Neural crest cell (in vitro differentiated cells): Measurements from ENCODE around the gene RSF1. TPM values are rescaled to one million over a fixed set of nuclear protein-coding genes. Genes with fewer than 3 reads are reported as not detected.

Experiments used
- DNase-seq: peaks from one replicate; pipeline ENCODE4 v3.0.0; 2021; ENCODE audit warnings: low read depth, mixed read lengths, low spot score
- H3K27ac Mint-ChIP-seq: one replicate; pipeline ENCODE4 v1.8.0; 2021; ENCODE audit warnings: mild to moderate bottlenecking, mixed read lengths; ENCODE audit not compliant: unreplicated experiment
- H3K27me3 Mint-ChIP-seq: 2 replicates; pipeline ENCODE4 v1.8.0; 2021; ENCODE audit warnings: low read depth, mild to moderate bottlenecking, mixed read lengths
- H3K36me3 Mint-ChIP-seq: 2 replicates; pipeline ENCODE4 v1.8.0; 2021; ENCODE audit warnings: low read depth, mild to moderate bottlenecking, mixed read lengths
- H3K4me1 Mint-ChIP-seq: 2 replicates; pipeline ENCODE4 v1.8.0; 2021; ENCODE audit warnings: mixed read lengths
- H3K4me3 Mint-ChIP-seq: one replicate; pipeline ENCODE4 v1.8.0; 2021; ENCODE audit warnings: mild to moderate bottlenecking, mixed read lengths
- H3K9me3 Mint-ChIP-seq: 2 replicates; pipeline ENCODE4 v1.8.0; 2021; ENCODE audit warnings: mixed read lengths
- total RNA-seq: library from RNA; stranded (reverse); gene quantifications from 2 replicates; pipeline ENCODE4 v1.2.1, GENCODE V29; 2021
- TF ChIP-seq, protein P1 (sequence below): fragments of 200-600 bp; sonication (generic); conservative IDR thresholded peaks from 2 replicates; pipeline ENCODE4 v1.5.0; 2021; ENCODE audit warnings: antibody characterized with exemption, mild to moderate bottlenecking

RSF1 gene
- total RNA-seq, 1 donor from 2014 or later, result 85.4 TPM

DNA sequence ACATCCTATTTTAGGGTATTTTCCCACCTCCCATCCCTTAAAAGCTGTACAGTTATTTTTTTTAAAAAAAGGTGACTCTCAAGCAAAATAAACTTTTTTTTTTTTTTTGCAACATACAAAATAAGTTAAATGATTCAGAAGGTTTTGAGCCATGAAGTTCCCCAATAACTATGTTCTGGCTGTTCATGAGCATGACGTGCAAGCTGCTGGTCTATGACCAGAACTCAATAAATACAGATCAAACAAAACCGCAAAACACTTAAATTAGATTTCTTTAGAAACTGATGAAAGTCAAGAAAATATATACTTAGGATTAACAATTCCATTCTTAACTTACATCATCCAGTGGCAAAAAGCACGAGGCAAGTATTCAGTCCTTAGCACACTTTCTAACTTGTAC lies 158.9 kb downstream of the RSF1 start:
- TF ChIP-seq, protein P1, sequence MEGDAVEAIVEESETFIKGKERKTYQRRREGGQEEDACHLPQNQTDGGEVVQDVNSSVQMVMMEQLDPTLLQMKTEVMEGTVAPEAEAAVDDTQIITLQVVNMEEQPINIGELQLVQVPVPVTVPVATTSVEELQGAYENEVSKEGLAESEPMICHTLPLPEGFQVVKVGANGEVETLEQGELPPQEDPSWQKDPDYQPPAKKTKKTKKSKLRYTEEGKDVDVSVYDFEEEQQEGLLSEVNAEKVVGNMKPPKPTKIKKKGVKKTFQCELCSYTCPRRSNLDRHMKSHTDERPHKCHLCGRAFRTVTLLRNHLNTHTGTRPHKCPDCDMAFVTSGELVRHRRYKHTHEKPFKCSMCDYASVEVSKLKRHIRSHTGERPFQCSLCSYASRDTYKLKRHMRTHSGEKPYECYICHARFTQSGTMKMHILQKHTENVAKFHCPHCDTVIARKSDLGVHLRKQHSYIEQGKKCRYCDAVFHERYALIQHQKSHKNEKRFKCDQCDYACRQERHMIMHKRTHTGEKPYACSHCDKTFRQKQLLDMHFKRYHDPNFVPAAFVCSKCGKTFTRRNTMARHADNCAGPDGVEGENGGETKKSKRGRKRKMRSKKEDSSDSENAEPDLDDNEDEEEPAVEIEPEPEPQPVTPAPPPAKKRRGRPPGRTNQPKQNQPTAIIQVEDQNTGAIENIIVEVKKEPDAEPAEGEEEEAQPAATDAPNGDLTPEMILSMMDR, result no peak
- Mint-ChIP-seq H3K4me1 (no peaks in the 10 kb centered on the region), H3K27ac (no peak overlapping the region), H3K4me3 (no peak overlapping the region), H3K9me3 (no peaks in the 10 kb centered on the region), H3K36me3 (no peaks in the 10 kb centered on the region), H3K27me3 (no peaks in the 10 kb centered on the region)
- no peak for DNase-seq

DNA sequence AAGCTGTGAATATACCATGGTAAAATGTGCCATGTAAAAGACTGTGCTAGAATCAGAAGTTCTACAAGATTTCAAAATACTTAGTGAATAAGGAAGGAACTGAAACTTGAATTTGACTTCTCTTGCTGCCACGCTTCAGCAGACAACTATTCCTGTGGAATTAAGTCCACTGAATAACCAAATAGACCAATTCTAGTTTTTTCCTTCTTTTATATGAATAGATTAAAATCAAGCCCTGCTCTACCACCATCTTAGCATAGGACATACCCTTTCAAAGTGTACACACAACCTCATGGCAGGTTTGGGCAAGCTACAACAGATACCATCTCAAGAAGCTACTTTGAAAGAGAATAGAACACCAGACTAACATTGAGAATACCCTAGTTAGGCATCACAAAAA lies 159.6 kb downstream of the RSF1 start:
- H3K27me3 Mint-ChIP-seq, result no peaks in the 10 kb centered on the region
- no peaks in the 10 kb centered on the region for H3K36me3 Mint-ChIP-seq
- peaks cover 2% of the 10 kb centered on the region for H3K9me3 Mint-ChIP-seq
- no peak for DNase-seq
- no peak overlapping the region for H3K4me3 Mint-ChIP-seq
- H3K4me1 Mint-ChIP-seq, result no peaks in the 10 kb centered on the region
- no peak overlapping the region for H3K27ac Mint-ChIP-seq
- TF ChIP-seq, protein P1, result no peak

DNA sequence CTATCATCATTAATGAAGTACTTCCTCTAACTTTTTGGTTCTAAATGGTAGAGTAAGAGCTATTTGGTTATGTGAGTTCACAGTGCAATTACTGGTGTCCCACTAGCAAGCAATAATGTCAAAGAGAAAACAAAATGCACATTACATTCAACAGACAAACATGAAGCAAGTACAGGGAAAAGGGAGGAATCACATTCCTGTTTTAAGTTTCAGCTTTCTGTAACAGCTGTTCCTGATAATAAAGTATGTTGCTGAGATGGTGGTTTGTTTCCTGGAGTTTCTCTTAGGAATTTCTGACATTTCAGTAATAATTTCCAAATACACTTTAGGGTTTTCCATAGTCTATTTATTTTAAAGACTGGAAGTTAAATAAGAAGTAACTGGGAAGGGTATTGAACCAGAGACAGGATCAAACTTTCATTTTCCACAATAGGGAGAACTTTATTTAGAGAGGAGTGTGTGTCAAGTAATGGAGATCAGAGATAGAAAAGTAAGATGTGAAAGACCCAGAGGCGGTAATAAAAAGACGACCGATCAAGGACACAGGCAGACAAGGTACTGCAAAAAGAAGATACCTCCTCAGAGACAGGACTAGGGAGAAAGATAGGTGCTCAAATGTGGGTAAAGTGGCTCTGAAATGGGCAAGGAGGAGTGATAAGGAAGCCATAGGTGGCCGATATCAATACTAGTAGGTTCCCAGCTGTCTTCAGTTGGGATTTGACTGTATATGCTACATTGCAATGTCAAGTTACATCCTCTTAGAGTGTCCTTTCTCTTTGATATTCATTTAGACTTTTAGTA lies 162.1 kb downstream of the RSF1 start:
- peaks cover 2% of the 10 kb centered on the region for H3K9me3 Mint-ChIP-seq
- H3K27ac Mint-ChIP-seq, result no peak overlapping the region
- no peaks in the 10 kb centered on the region for H3K4me1 Mint-ChIP-seq
- DNase-seq, result no peak
- no peaks in the 10 kb centered on the region for H3K36me3 Mint-ChIP-seq
- H3K27me3 Mint-ChIP-seq, result no peaks in the 10 kb centered on the region
- no peak overlapping the region for H3K4me3 Mint-ChIP-seq
- TF ChIP-seq, protein P1, result no peak

DNA sequence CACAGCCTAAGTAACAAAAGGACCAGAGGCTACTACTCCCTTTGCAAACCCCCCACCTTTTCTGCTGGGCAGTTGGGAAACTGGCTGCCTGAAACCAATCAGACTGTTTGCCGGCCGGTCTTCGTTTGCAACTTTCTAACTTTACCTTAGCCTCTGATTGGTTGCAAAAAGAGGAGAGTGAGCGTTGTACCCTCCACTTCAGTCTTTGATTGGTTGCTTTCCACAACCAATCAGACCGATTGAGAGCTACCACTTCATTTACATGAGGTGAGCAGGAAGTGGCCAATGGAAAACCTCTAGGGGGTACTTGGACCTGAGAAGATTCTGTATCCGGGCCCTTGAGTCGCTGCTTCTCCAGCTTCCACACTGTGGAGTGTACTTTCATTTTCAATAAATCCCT lies 164.2 kb downstream of the RSF1 start:
- no peaks in the 10 kb centered on the region for H3K4me1 Mint-ChIP-seq
- DNase-seq, result no peak
- no peak overlapping the region for H3K27ac Mint-ChIP-seq
- TF ChIP-seq, protein P1, result no peak
- H3K27me3 Mint-ChIP-seq, result no peaks in the 10 kb centered on the region
- H3K4me3 Mint-ChIP-seq, result no peak overlapping the region
- H3K36me3 Mint-ChIP-seq, result no peaks in the 10 kb centered on the region
- H3K9me3 Mint-ChIP-seq, result peaks cover 2% of the 10 kb centered on the region

DNA sequence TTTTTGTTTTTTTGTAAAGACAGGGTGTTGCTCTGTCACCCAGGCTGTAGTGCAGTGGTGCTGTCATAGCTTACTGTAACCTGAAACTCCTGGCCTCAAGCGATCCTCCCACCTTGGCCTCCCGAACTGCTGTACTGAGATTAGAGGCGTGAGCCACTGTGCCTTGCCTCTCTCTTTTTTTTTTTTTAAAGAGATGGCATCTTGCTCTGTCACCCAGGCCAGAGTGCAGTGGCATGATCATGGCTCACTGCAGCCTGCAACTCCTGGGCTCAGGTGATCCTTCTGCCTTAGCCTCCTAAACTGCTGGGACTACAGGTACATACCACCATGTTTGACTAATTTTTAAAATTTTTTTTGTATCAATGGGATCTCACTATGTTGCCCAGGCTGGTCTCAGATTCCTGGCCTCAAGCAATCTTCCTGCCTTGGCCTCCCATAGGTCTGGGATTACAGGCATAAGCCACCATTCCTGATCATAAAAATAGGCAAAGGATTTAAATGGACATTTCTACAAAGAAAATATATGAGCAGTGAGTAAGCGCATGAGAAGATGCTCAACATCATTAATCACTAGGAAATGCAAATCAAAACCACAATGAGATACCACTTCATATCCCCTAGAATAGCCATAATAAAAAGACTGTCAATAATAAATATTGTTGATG lies 165.6 kb downstream of the RSF1 start:
- DNase-seq, result no peak
- Mint-ChIP-seq H3K36me3 (no peaks in the 10 kb centered on the region), H3K4me1 (no peaks in the 10 kb centered on the region), H3K4me3 (no peak overlapping the region), H3K27me3 (no peaks in the 10 kb centered on the region), H3K27ac (no peak overlapping the region), H3K9me3 (peaks cover 2% of the 10 kb centered on the region)
- TF ChIP-seq, protein P1, result no peak
